Fibroblast of villous mesenchyme (primary cell): ENCODE results near the gene ACER1. TPM values are rescaled to one million over a fixed set of nuclear protein-coding genes. Genes with fewer than 3 reads are reported as not detected.
A peak's percentile ranks its signal among the peaks of the same experiment; 100 is the strongest.
"Not testable (repeated sequence)": the region's sequence is repeated elsewhere in the genome, so short reads cannot be mapped to it uniquely, and the experiment has no call there.

ENCODE experiments used
- DNase-seq: peaks from one replicate; pipeline ENCODE4 v3.0.0-alpha.2; 2010; ENCODE audit warnings: low read depth
- H3K4me3 ChIP-seq: 2 replicates; pipeline ENCODE4 v1.5.1; 2011; ENCODE audit warnings: low read depth, mild to moderate bottlenecking, low read length
- total RNA-seq: library from RNA; depleted of rRNA; stranded (reverse); fragments of >200 nt; gene quantifications from 2 replicates; pipeline ENCODE4 v1.2.3, GENCODE V29; 2012
- TF ChIP-seq, protein P1 (sequence below): IDR thresholded peaks from 2 replicates; pipeline ENCODE4 v1.5.1; 2012; ENCODE audit warnings: low read depth, mild to moderate bottlenecking, low read length; ENCODE audit not compliant: insufficient read depth

Gene ACER1
- total RNA-seq, 1 donor: not detected

DNA sequence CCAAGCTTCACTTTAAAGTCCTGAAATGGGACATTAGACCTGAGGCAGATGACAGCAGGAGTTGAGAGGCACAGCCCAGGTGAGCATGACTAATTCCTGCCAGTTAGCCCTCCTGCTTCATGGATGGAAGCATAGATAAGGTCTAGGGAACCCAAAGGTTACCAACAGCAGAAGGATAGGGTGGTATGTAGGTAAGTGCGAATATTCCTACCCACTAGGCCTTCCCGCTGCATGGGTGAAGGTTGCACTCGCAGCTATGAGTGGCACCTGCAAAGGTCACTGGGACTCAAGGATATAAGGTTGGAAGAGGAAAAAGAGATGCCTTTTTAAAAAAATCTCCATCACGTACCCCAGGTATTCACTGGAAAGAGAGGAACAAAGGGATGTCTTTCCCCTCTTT is 41.4 kb downstream of the ACER1 start:
- no peak overlapping the region for H3K4me3 ChIP-seq
- no peak for DNase-seq
- TF ChIP-seq, protein P1, sequence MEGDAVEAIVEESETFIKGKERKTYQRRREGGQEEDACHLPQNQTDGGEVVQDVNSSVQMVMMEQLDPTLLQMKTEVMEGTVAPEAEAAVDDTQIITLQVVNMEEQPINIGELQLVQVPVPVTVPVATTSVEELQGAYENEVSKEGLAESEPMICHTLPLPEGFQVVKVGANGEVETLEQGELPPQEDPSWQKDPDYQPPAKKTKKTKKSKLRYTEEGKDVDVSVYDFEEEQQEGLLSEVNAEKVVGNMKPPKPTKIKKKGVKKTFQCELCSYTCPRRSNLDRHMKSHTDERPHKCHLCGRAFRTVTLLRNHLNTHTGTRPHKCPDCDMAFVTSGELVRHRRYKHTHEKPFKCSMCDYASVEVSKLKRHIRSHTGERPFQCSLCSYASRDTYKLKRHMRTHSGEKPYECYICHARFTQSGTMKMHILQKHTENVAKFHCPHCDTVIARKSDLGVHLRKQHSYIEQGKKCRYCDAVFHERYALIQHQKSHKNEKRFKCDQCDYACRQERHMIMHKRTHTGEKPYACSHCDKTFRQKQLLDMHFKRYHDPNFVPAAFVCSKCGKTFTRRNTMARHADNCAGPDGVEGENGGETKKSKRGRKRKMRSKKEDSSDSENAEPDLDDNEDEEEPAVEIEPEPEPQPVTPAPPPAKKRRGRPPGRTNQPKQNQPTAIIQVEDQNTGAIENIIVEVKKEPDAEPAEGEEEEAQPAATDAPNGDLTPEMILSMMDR: no peak

DNA sequence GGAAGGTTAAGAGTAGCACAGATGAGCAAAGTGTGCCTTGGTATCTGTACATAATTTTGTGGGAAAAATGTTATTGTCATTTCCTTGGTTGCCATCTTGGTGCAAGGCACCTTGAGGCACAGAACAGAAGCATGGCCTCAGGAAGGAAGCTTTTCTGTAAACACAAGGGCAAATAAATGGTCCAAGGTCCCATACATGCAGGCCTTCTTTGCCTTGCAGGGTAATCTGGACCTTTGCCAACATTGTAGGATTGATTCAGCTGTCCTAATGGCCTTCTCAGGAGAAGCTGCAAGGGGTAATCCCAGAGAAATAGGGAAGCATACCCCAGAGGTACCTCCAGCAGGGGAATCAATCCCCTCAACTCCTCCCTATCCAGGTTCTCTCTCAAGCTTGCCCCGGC is 44.7 kb downstream of the ACER1 start:
- H3K4me3 ChIP-seq: no peak overlapping the region
- TF ChIP-seq, protein P1: no peak
- DNase-seq: no peak

DNA sequence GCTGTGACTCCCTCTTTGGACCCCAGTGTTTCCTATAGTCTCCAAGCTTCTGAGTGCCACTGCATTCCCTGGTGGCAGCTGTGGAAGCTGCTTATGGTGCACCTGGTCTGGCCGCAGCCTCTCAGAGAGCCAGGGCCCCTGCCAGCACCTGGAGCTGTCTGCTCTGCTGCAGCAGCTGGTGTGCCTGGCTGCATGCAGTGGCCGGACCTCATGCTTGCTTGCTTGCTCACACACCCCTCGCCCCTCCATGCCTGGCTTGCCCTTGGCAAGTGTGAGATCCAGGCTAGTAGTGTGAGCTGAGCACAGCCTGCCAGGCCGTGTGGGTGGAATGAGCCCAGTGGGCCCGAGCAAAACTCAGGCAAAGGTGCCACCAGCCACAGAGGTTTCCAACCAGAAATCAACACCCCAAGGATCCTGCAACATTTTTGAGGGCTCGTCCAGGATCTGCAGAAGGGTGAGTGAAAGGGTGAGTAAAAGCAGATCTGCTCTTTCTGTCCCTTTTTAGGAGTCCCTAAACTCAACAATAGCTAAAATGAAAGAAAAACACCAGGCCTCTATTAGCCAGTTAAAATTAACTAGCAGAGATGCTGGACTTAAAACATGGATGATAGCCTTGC is 46.0 kb downstream of the ACER1 start:
- TF ChIP-seq, protein P1: no peak
- no peak for DNase-seq
- no peak overlapping the region for H3K4me3 ChIP-seq

DNA sequence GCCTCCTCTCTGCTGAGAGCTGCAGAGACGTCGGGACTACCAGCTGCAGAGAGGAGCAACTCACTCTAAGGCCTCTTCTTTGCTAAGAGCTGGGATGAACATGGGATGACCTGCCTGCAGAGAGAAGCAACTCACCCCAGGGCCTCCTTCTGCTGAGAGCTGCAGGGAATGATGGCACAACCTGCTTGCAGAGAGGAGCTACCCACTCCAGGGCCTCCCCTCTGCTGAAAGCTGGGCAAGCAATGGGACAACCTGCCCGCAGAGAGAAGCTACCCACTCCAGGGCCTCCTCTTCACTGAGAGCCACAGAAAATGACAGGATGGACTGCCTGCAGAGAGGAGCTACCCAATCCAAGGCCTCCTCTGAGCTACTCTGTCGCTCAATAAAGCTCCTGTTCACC is 46.7 kb downstream of the ACER1 start:
- DNase-seq: no peak
- no peak overlapping the region for H3K4me3 ChIP-seq
- TF ChIP-seq, protein P1: no peak

DNA sequence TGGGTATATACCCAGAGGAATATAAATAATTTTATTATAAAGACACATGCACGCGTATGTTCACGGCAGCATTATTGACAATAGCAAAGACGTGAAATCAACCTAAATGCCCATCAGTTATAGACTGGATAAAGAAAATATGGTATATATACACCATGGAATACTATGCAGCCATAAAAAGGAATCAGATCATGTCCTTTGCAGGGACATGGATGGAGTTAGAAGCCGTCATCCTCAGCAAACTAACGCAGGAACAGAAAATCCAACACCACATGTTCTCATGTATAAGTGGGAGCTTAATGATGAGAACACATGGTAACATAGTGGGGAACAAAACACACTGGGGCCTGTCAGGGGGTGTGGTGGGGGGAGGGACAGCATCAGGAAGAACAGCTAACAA is 51.0 kb downstream of the ACER1 start:
- H3K4me3 ChIP-seq, DNase-seq: not testable (repeated sequence)

DNA sequence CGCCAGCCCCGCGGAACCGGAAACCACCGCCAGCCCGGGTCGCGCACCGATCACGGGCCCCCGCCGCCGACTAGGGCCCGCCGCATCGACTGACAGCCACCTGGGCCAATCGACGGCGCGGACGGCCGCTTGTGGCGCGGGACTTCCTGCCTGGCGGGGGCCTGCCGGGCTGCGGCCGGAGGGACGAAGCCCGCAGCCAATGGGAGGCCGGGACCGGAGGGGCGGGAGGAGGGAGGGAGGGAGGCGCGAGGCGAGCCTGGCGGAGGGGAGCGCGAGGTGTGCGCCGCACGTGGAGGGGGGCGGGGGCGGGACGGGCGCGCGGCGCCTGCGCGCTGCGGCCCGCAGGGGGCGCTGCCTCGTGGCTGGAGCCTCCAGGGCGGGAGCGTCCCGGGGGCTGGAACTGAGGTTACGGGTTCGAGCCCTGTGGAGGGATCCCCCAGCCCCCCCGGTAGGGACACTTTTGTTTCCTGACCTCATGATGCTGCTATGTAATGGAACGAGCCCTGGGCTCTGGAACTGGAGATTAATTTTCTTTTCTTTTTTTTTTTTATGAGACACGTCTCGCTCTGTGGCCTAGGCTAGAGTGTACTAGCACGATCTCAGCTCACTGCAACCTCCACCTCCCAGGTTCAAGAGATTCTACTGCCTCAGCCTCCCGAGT is 53.4 kb downstream of the ACER1 start, which contains the start of gene MLLT1:
TSS of gene MLLT1 (minus strand) at position 45 of the 661 bp plus-strand sequence. CDS start 191 bp downstream, outside the sequence.
- TF ChIP-seq, protein P1: peak; percentile 47
- peak; percentile 97 for DNase-seq
- peak within 1 kb of the TSS; percentile 87 for H3K4me3 ChIP-seq

DNA sequence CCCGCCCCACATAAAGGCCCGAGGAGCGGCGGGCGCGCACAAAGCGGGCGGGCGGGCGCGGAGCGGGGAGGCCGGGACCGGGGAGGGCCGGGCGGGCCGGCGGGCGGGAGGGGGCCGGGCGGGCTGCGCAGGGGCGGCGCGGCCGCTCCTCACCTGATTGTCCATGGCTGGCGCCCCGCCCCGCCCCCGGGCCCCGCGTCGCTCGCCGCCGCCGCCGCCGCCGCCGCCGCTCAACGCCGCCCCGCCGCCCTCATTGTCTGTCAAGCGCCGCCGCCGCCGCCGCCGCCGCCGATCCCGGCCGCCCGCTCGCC is 53.8 kb downstream of the ACER1 start:
- no peak for DNase-seq
- TF ChIP-seq, protein P1: no peak

More for the DNA sequence above, 53.8 kb downstream of the ACER1 start:
- peak overlapping the region; percentile 87 for H3K4me3 ChIP-seq
